ENCODE measurements around the gene NDUFB2. TPM values are rescaled to one million over a fixed set of nuclear protein-coding genes. Genes with fewer than 3 reads are reported as not detected.

Gene NDUFB2
- total and polyA plus RNA-seq, 9 of the 15 experiments (the other 6 are each of a cell fraction or from before 2014, with no cell fraction given): 220 to 2,075 (median 320) TPM

- peak; percentile 6 for TF ChIP-seq CTCFL (IDR thresholded peaks at IDR 0.05; ENCODE audit: borderline replicate concordance, insufficient read depth, low read depth, low read length, poor library complexity, severe bottlenecking)
- peak; percentile 89 for TF ChIP-seq RB1 (IDR thresholded peaks at IDR 0.05; ENCODE audit: low read depth)
- peak; percentile 97 for TF ChIP-seq ZNF143 (CRISPR knock-in tag; IDR thresholded peaks at IDR 0.05)
- peak; percentile 18 for TF ChIP-seq SETDB1 (IDR thresholded peaks at IDR 0.05; ENCODE audit: low read length)
- peak; percentile 79 for TF ChIP-seq CBX1 (IDR thresholded peaks at IDR 0.05; ENCODE audit: low read depth)
- TF ChIP-seq MTF1 (CRISPR knock-in tag; IDR thresholded peaks at IDR 0.05; ENCODE audit: borderline replicate concordance): no peak
- peak; percentile 29 for TF ChIP-seq NEUROD1 (IDR thresholded peaks at IDR 0.05; ENCODE audit: borderline replicate concordance, low read depth, low read length, partially characterized antibody)
- peak; percentile 12; the same call in 1 of the 2 replicates for TF ChIP-seq DPF2 (IDR thresholded peaks at IDR 0.05)
- TF ChIP-seq MYNN (IDR thresholded peaks at IDR 0.05): peak; percentile 66; the same call in 1 of the 2 replicates
- no peak for TF ChIP-seq MYNN (CRISPR knock-in tag; IDR thresholded peaks at IDR 0.05)
- no peak for TF ChIP-seq MXI1 (IDR thresholded peaks at IDR 0.05; ENCODE audit: low read depth, low read length)
These were observed at the start of gene NDUFB2 (continued) for GRCh38 chr7:140696680-140697446.

Data from K562 (cell line).